ENCODE results near the gene MPRIP. TPM values are rescaled to one million over a fixed set of nuclear protein-coding genes. Genes with fewer than 3 reads are reported as not detected.

Gene MPRIP
- polyA plus RNA-seq, 1 donor (not counting 4 experiments of a cell fraction or from before 2014, with no cell fraction given) = 113 TPM

- Histone ChIP-seq H3K9ac (ENCODE audit: control insufficient read depth, extremely low read depth, insufficient read depth, low read length) (no peak overlapping the region), H3K36me3 (ENCODE audit: control insufficient read depth in 2 of 2, extremely low read depth in 1 of 2, insufficient read depth in 2 of 2, low read length in 2 of 2) (peaks cover 35 to 59% of the 10 kb centered on the region in 2 experiments), H3K4me3 (ENCODE audit: control insufficient read depth in 2 of 3, extremely low read depth in 1 of 3, insufficient read depth in 2 of 3, low read depth in 1 of 3, low read length in 3 of 3) (no peak overlapping the region), H3K9me1 (ENCODE audit: control insufficient read depth, extremely low read depth, insufficient read depth, low read length) (no peaks in the 10 kb centered on the region), H3K4me2 (ENCODE audit: control insufficient read depth, extremely low read depth, insufficient read depth, low read depth, low read length) (no peak overlapping the region), H3K27me3 (ENCODE audit: control insufficient read depth, extremely low read depth, insufficient read depth, low read length) (no peaks in the 10 kb centered on the region), H3K9me3 (ENCODE audit: control insufficient read depth, low read depth, low read length) (no peaks in the 10 kb centered on the region), H3K79me2 (ENCODE audit: control insufficient read depth, insufficient read depth, low read length) (peaks cover 80% of the 10 kb centered on the region), H3K27ac (ENCODE audit: control insufficient read depth, insufficient read depth, low read length) (no peak overlapping the region), H2AFZ (ENCODE audit: control insufficient read depth, low read length) (no peak overlapping the region), H3K4me1 (ENCODE audit: control insufficient read depth, extremely low read depth, insufficient read depth, low read length) (peaks cover 8% of the 10 kb centered on the region), H4K20me1 (ENCODE audit: control insufficient read depth, extremely low read depth, insufficient read depth, low read length) (peaks cover 15% of the 10 kb centered on the region)
- no peak for FAIRE-seq
- dilution Hi-C loops (cut with MboI; ENCODE audit: extremely low pct_ligation_motif_present, low sequenced_read_pairs) = no loop called here
- no peak for DNase-seq (ENCODE audit: low read depth, low spot score)
- TF ChIP-seq EZH2 (IDR thresholded peaks at IDR 0.05; ENCODE audit: low read length) (no peak), CTCF (optimal IDR thresholded peaks at IDR 0.05 in 1 of 3, IDR thresholded peaks at IDR 0.05 in 1 of 3, conservative IDR thresholded peaks at IDR 0.05 in 1 of 3; ENCODE audit: extremely low read depth in 1 of 3, insufficient read depth in 2 of 3, low read length in 3 of 3) (no peak)
Measured at GRCh38 chr17:17081304-17081940, 39.2 kb downstream of the MPRIP start.

GRCh38 chr17:17082878-17083277, 40.6 kb downstream of the MPRIP start:
- no peak overlapping the region for H3K4me3 ChIP-seq (ENCODE audit: control insufficient read depth in 2 of 3, extremely low read depth in 1 of 3, insufficient read depth in 2 of 3, low read depth in 1 of 3, low read length in 3 of 3)
- dilution Hi-C loops (cut with MboI; ENCODE audit: extremely low pct_ligation_motif_present, low sequenced_read_pairs) = no loop called here
- H3K36me3 ChIP-seq (ENCODE audit: control insufficient read depth in 2 of 2, extremely low read depth in 1 of 2, insufficient read depth in 2 of 2, low read length in 2 of 2) = peaks cover 27 to 51% of the 10 kb centered on the region in 2 experiments
- peaks cover 21% of the 10 kb centered on the region for H3K4me1 ChIP-seq (ENCODE audit: control insufficient read depth, extremely low read depth, insufficient read depth, low read length)
- H3K9ac ChIP-seq (ENCODE audit: control insufficient read depth, extremely low read depth, insufficient read depth, low read length) = no peak overlapping the region
- FAIRE-seq (no peak), DNase-seq (ENCODE audit: low read depth, low spot score) (no peak)
- H3K27me3 ChIP-seq (ENCODE audit: control insufficient read depth, extremely low read depth, insufficient read depth, low read length) = no peaks in the 10 kb centered on the region
- no peaks in the 10 kb centered on the region for H3K9me3 ChIP-seq (ENCODE audit: control insufficient read depth, low read depth, low read length)
- peaks cover 72% of the 10 kb centered on the region for H3K79me2 ChIP-seq (ENCODE audit: control insufficient read depth, insufficient read depth, low read length)
- no peak overlapping the region for H2AFZ ChIP-seq (ENCODE audit: control insufficient read depth, low read length)
- H3K9me1 ChIP-seq (ENCODE audit: control insufficient read depth, extremely low read depth, insufficient read depth, low read length) = no peaks in the 10 kb centered on the region
- no peak overlapping the region for H3K4me2 ChIP-seq (ENCODE audit: control insufficient read depth, extremely low read depth, insufficient read depth, low read depth, low read length)
- H3K27ac ChIP-seq (ENCODE audit: control insufficient read depth, insufficient read depth, low read length) = no peak overlapping the region
- TF ChIP-seq CTCF (optimal IDR thresholded peaks at IDR 0.05 in 1 of 3, IDR thresholded peaks at IDR 0.05 in 1 of 3, conservative IDR thresholded peaks at IDR 0.05 in 1 of 3; ENCODE audit: extremely low read depth in 1 of 3, insufficient read depth in 2 of 3, low read length in 3 of 3) (no peak), EZH2 (IDR thresholded peaks at IDR 0.05; ENCODE audit: low read length) (no peak)
- peaks cover 11% of the 10 kb centered on the region for H4K20me1 ChIP-seq (ENCODE audit: control insufficient read depth, extremely low read depth, insufficient read depth, low read length)
